Activated naive CD4-positive, alpha-beta T cell treated with anti-CD3 and anti-CD28 coated beads, Interleukin-2, amount 50 U/mL, for 72 hours (primary cell): ENCODE data around the gene MN1. TPM values are rescaled to one million over a fixed set of nuclear protein-coding genes. Genes with fewer than 3 reads are reported as not detected.
"Not testable (repeated sequence)": the region's sequence is repeated elsewhere in the genome, so short reads cannot be mapped to it uniquely, and the experiment has no call there.

Source experiments
- ATAC-seq, 2 donors: fragments of 150-1000 bp; cut with Tn5 transposase; 2 replicates each; pipeline ENCODE4 v1.10.0; 2021; ENCODE audit warnings: mild to moderate bottlenecking in 2 of 2, moderate library complexity in 2 of 2
- DNase-seq, 2 donors: peaks; one replicate each; pipeline ENCODE4 v3.0.0; 2021 to 2022; ENCODE audit warnings: low spot score in 2 of 2
- H3K27ac Mint-ChIP-seq, 2 donors: one replicate each; pipeline ENCODE4 v1.8.0; 2022; ENCODE audit warnings: mild to moderate bottlenecking in 2 of 2, mixed read lengths in 2 of 2
- H3K36me3 Mint-ChIP-seq, 2 donors: one replicate each; pipeline ENCODE4 v1.8.0; 2022; ENCODE audit warnings: mixed read lengths in 2 of 2
- H3K9me3 Mint-ChIP-seq, 2 donors: one replicate each; pipeline ENCODE4 v1.8.0; 2022; ENCODE audit warnings: mixed read lengths in 2 of 2
- total RNA-seq, 2 donors: library from RNA; stranded (reverse); gene quantifications; one replicate each; pipeline ENCODE4 v1.2.3, GENCODE V29; 2022

Gene MN1
- total RNA-seq, 2 donors from 2014 or later: 0.14 to 0.16 TPM

- no peaks in the 10 kb centered on the region for H3K36me3 Mint-ChIP-seq
- DNase-seq (no peak), ATAC-seq (no peak)
- no peak overlapping the region for H3K27ac Mint-ChIP-seq
- H3K9me3 Mint-ChIP-seq: no peaks in the 10 kb centered on the region
These were observed 54.6 kb downstream of the MN1 start for GRCh38 chr22:27746918-27747317.

GRCh38 chr22:27745809-27746208, 55.7 kb downstream of the MN1 start:
- no peak for DNase-seq
- H3K36me3 Mint-ChIP-seq: no peaks in the 10 kb centered on the region

DNA sequence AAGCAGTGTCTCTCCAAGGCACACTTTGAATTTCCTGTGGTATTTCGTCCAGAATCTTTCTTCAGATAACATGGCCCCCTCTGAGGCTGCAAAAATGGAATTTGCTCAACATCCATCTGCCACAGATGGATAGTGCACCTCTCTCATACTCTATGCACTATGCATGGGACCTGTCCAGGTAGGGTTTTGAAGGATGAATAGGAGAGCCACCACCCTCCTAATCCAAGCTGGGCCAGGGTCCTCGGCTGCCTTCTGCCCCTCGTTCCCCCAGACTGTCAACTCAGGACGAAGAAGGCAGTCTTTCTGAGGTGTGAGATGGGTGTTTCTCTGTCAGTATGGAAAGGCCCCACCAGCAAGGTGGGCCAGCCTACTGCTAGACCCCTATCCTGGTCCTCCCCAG, 56.4 kb downstream of the MN1 start:
- no peaks in the 10 kb centered on the region for H3K36me3 Mint-ChIP-seq
- no peak for ATAC-seq
- no peak for DNase-seq
- no peaks in the 10 kb centered on the region for H3K9me3 Mint-ChIP-seq
- H3K27ac Mint-ChIP-seq: no peak overlapping the region

More at GRCh38 chr22:27745809-27746208, 55.7 kb downstream of the MN1 start:
- H3K27ac Mint-ChIP-seq: no peak overlapping the region
- no peak for ATAC-seq
- no peaks in the 10 kb centered on the region for H3K9me3 Mint-ChIP-seq

GRCh38 chr22:27744078-27744477, 57.5 kb downstream of the MN1 start:
- H3K27ac Mint-ChIP-seq, DNase-seq, H3K9me3 Mint-ChIP-seq, ATAC-seq, H3K36me3 Mint-ChIP-seq: not testable (repeated sequence)

GRCh38 chr22:27740202-27740748, 61.3 kb downstream of the MN1 start:
- Mint-ChIP-seq H3K36me3 (no peaks in the 10 kb centered on the region), H3K27ac (no peak overlapping the region), H3K9me3 (peaks cover 0 to 5% of the 10 kb centered on the region in 2 donors)
- ATAC-seq (no peak), DNase-seq (no peak)

DNA sequence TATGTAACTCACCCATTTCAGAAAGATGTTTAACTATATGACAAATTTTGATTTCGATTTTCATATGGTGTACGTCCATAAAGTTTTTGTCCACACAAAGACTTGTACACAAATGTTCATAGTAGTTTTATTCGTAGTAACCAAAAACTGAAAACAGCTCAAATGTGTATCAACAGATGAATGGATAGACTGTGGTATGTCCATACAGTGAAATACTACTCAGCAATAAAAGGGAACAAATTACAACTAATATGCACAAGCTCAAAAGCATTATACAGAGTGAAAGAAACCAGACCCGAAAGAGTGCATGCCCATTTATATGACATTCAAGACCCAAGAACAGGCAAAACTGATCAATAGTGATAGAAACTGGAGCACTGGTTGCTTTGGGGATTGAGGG, 64.0 kb downstream of the MN1 start:
- no peak overlapping the region for H3K27ac Mint-ChIP-seq
- no peaks in the 10 kb centered on the region for H3K36me3 Mint-ChIP-seq
- peaks cover 0 to 5% of the 10 kb centered on the region in 2 donors for H3K9me3 Mint-ChIP-seq
- no peak for ATAC-seq
- no peak for DNase-seq

DNA sequence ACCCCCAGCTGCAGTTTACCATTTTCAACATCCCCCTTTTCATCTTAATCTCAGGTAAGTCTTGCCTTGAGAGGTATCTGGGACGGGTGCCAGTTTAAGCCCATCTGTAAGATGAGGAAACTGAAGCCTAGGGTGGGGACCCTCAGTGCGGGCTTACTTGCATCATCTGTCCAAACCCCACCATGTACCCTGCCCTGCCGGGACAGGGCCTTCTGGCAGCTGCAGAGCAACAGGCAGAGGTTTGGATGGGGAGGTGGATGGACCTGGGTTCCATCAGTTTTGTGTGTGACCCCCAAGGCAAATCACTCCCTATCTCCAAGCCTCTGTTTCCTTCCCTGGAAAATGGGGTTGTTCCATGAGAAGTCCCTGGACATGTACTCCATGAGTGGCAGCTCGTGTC, 67.5 kb downstream of the MN1 start:
- DNase-seq (no peak), ATAC-seq (no peak)
- no peaks in the 10 kb centered on the region for H3K36me3 Mint-ChIP-seq
- H3K27ac Mint-ChIP-seq: no peak overlapping the region
- peaks cover 0 to 5% of the 10 kb centered on the region in 2 donors for H3K9me3 Mint-ChIP-seq

DNA sequence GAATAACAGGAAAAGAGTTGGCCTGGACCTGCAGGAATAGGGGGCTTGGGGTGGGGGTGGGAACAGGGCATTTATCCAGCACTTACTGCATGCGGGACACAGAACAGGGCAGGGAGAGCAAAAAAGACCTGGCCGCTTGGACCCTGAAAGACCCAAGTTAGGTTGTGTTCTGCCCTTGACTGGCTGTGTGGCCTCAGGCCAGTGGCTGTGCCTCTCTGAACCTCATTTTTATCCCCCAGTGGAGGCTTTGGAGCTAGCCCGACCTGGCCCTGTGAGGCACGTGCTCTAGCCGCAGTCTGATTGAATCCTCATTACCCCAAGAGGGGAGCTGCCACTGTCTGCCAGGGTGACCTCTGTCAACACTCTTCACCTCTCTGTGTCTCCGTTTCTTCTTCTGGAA, 68.7 kb downstream of the MN1 start:
- no peak for DNase-seq
- ATAC-seq: no peak
- Mint-ChIP-seq H3K36me3 (no peaks in the 10 kb centered on the region), H3K9me3 (peaks cover 0 to 5% of the 10 kb centered on the region in 2 donors), H3K27ac (no peak overlapping the region)

- H3K36me3 Mint-ChIP-seq: no peaks in the 10 kb centered on the region
- peaks cover 0 to under 1% of the 10 kb centered on the region in 2 donors for H3K9me3 Mint-ChIP-seq
- DNase-seq (no peak), ATAC-seq (no peak)
- no peak overlapping the region for H3K27ac Mint-ChIP-seq
These were observed 69.2 kb downstream of the MN1 start for GRCh38 chr22:27732391-27732790.

DNA sequence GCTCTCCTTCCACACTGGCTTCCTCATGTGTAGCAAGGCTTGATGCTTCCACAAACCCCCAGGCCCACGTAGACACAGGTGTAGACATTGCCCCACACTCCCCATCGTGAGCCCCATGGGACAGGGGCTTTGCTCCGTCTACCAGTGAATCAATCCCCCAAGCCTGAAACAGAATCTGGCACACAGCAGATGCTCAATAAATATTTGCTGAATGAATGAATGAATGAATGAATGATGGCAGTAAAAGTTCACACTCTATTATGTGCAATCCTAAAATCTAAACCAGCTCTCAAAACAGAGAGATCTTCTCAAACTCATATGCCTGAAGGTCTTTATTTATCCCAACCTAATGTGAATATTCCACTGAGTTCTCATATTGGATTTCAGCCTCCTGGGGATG, 69.9 kb downstream of the MN1 start:
- ATAC-seq: no peak

GRCh38 chr22:27730641-27731433, 70.7 kb downstream of the MN1 start:
- H3K36me3 Mint-ChIP-seq: no peaks in the 10 kb centered on the region
- no peak for DNase-seq
- ATAC-seq: no peak
- no peak overlapping the region for H3K27ac Mint-ChIP-seq
- no peaks in the 10 kb centered on the region for H3K9me3 Mint-ChIP-seq

More for the DNA sequence above, 69.9 kb downstream of the MN1 start:
- H3K9me3 Mint-ChIP-seq: no peaks in the 10 kb centered on the region
- no peak overlapping the region for H3K27ac Mint-ChIP-seq
- no peaks in the 10 kb centered on the region for H3K36me3 Mint-ChIP-seq
- DNase-seq: no peak

GRCh38 chr22:27729246-27729645, 72.3 kb downstream of the MN1 start:
- ATAC-seq: no peak

GRCh38 chr22:27727673-27728451, 73.7 kb downstream of the MN1 start:
- DNase-seq (no peak), ATAC-seq (no peak)
- Mint-ChIP-seq H3K27ac (no peak overlapping the region), H3K36me3 (peaks cover 0 to 6% of the 10 kb centered on the region in 2 donors), H3K9me3 (peaks cover 0 to 9% of the 10 kb centered on the region in 2 donors)

More at GRCh38 chr22:27729246-27729645, 72.3 kb downstream of the MN1 start:
- H3K27ac Mint-ChIP-seq: no peak overlapping the region
- no peak for DNase-seq
- peaks cover 0 to 6% of the 10 kb centered on the region in 2 donors for H3K36me3 Mint-ChIP-seq
- peaks cover 0 to 6% of the 10 kb centered on the region in 2 donors for H3K9me3 Mint-ChIP-seq

GRCh38 chr22:27726686-27727449, 74.7 kb downstream of the MN1 start:
- H3K36me3 Mint-ChIP-seq: peaks cover 0 to 6% of the 10 kb centered on the region in 2 donors
- DNase-seq (no peak), ATAC-seq (no peak)
- H3K9me3 Mint-ChIP-seq: peaks cover 0 to 9% of the 10 kb centered on the region in 2 donors
- no peak overlapping the region for H3K27ac Mint-ChIP-seq

- DNase-seq: no peak
- H3K9me3 Mint-ChIP-seq: peaks cover 0 to 9% of the 10 kb centered on the region in 2 donors
- no peak for ATAC-seq
- H3K27ac Mint-ChIP-seq: no peak overlapping the region
- peaks cover 0 to 6% of the 10 kb centered on the region in 2 donors for H3K36me3 Mint-ChIP-seq
These were observed 75.2 kb downstream of the MN1 start for GRCh38 chr22:27726331-27726685.

- Mint-ChIP-seq H3K27ac (no peak overlapping the region), H3K9me3 (peaks cover 0 to 9% of the 10 kb centered on the region in 2 donors), H3K36me3 (peaks cover 0 to 6% of the 10 kb centered on the region in 2 donors)
- no peak for DNase-seq
- no peak for ATAC-seq
These were observed 75.9 kb downstream of the MN1 start for GRCh38 chr22:27725661-27726060.

DNA sequence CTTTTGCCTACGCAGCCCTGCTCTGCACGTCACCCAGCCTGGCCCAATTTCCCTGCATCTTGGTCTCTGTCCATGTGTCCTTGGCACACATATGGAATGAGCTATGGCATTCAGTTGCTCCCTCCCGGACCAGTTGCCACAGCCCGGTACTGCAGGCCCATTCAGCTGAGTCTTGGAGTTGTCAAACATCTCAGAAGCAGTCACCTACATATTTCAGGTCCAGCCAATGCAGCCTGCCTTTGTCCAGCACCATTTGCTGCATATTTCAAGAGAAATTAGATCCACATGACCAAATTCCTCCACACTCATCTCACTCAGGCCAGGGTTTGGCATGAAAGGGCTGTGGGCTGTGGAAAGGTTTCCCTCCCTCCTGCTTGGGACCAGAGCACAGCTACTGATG, 76.8 kb downstream of the MN1 start:
- H3K27ac Mint-ChIP-seq: no peak overlapping the region
- H3K36me3 Mint-ChIP-seq: peaks cover 0 to 6% of the 10 kb centered on the region in 2 donors
- DNase-seq (no peak), ATAC-seq (no peak)
- H3K9me3 Mint-ChIP-seq: peaks cover 0 to 9% of the 10 kb centered on the region in 2 donors
